ENCODE data around the gene VDAC2.

DNA sequence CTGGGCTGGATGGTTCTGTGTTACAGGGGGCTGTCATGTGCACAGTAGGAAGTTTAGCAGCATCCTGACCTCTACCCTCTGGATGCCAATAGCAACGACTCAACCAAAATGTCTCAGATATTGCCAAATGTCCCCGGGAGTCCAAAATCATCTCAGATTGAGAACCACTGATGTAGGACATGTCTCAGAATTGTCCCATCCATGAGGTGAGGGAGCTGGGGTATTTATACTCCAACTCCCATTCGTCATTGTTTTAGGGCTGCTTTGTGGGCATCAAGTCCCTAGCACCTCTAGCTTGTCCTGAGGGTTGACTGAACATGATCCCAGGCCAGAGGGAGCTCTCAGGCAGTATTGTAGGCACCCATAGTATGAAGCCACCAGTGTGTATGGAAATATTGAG lies 50.4 kb downstream of the VDAC2 start:
- TF ChIP-seq ZFP3 (CRISPR knock-in tag; IDR thresholded peaks at IDR 0.05) (no peak), BACH2 (CRISPR knock-in tag; IDR thresholded peaks at IDR 0.05; ENCODE audit: borderline replicate concordance) (no peak), PPARA (CRISPR knock-in tag; IDR thresholded peaks at IDR 0.05; ENCODE audit: borderline replicate concordance) (no peak), ZFP30 (CRISPR knock-in tag; IDR thresholded peaks at IDR 0.05) (no peak), RARB (CRISPR knock-in tag; IDR thresholded peaks at IDR 0.05) (no peak), ZNF8 (CRISPR knock-in tag; IDR thresholded peaks at IDR 0.05) (no peak), POU6F1 (CRISPR knock-in tag; IDR thresholded peaks at IDR 0.05; ENCODE audit: borderline replicate concordance, low read depth) (no peak), ZNF565 (CRISPR knock-in tag; conservative IDR thresholded peaks at IDR 0.05; ENCODE audit: low read depth) (no peak), ISL1 (CRISPR knock-in tag; IDR thresholded peaks at IDR 0.05) (no peak)
- TF ChIP-seq, protein P1, sequence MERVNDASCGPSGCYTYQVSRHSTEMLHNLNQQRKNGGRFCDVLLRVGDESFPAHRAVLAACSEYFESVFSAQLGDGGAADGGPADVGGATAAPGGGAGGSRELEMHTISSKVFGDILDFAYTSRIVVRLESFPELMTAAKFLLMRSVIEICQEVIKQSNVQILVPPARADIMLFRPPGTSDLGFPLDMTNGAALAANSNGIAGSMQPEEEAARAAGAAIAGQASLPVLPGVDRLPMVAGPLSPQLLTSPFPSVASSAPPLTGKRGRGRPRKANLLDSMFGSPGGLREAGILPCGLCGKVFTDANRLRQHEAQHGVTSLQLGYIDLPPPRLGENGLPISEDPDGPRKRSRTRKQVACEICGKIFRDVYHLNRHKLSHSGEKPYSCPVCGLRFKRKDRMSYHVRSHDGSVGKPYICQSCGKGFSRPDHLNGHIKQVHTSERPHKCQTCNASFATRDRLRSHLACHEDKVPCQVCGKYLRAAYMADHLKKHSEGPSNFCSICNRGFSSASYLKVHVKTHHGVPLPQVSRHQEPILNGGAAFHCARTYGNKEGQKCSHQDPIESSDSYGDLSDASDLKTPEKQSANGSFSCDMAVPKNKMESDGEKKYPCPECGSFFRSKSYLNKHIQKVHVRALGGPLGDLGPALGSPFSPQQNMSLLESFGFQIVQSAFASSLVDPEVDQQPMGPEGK (CRISPR knock-in tag; IDR thresholded peaks at IDR 0.05; ENCODE audit: borderline replicate concordance) = no peak
